GM21423 (cell line): ENCODE measurements around the gene C21orf91.

ENCODE experiments used
- ATAC-seq: cut with Tn5 transposase; IDR thresholded peaks from one replicate; pipeline ENCODE4 v1.9.1; 2021; ENCODE audit warnings: mild to moderate bottlenecking, moderate library complexity; ENCODE audit not compliant: unreplicated experiment

The C21orf91 gene

GRCh38 chr21:17798796-17799195, 20.4 kb downstream of the C21orf91 start:
- no peak for ATAC-seq

- no peak for ATAC-seq
Measured at GRCh38 chr21:17797967-17798366, 21.2 kb downstream of the C21orf91 start.

- no peak for ATAC-seq
Measured at GRCh38 chr21:17796503-17796902, 22.7 kb downstream of the C21orf91 start.

- ATAC-seq, result no peak
Measured at GRCh38 chr21:17796037-17796403, 23.1 kb downstream of the C21orf91 start.

- ATAC-seq, result no peak
Measured at GRCh38 chr21:17795146-17796036, 23.8 kb downstream of the C21orf91 start.

- no peak for ATAC-seq
Measured at GRCh38 chr21:17794518-17795145, 24.5 kb downstream of the C21orf91 start.

GRCh38 chr21:17793246-17794123, 25.7 kb downstream of the C21orf91 start:
- peak; percentile 57 for ATAC-seq

- no peak for ATAC-seq
Measured at GRCh38 chr21:17789656-17790055, 29.5 kb downstream of the C21orf91 start.

GRCh38 chr21:17789069-17789468, 30.1 kb downstream of the C21orf91 start:
- ATAC-seq, result no peak

GRCh38 chr21:17786851-17787181, 32.3 kb downstream of the C21orf91 start:
- no peak for ATAC-seq

- ATAC-seq, result no peak
Measured at GRCh38 chr21:17786071-17786850, 32.9 kb downstream of the C21orf91 start.

GRCh38 chr21:17785403-17785788, 33.8 kb downstream of the C21orf91 start:
- ATAC-seq, result no peak

GRCh38 chr21:17784604-17785402, 34.4 kb downstream of the C21orf91 start:
- ATAC-seq, result peak; percentile 55

GRCh38 chr21:17784180-17784598, 35.0 kb downstream of the C21orf91 start:
- peak; percentile 55 for ATAC-seq

GRCh38 chr21:17783481-17784179, 35.5 kb downstream of the C21orf91 start:
- ATAC-seq, result peak; percentile 27

GRCh38 chr21:17783003-17783402, 36.2 kb downstream of the C21orf91 start:
- no peak for ATAC-seq

GRCh38 chr21:17782051-17782450, 37.1 kb downstream of the C21orf91 start:
- ATAC-seq, result no peak

- ATAC-seq, result no peak
Measured at GRCh38 chr21:17781524-17781923, 37.6 kb downstream of the C21orf91 start.

GRCh38 chr21:17780539-17780938, 38.6 kb downstream of the C21orf91 start:
- ATAC-seq, result peak; percentile 34
